Erythroblast (primary cell): Measurements from ENCODE around the gene CCDC136.

Experiments
- DNase-seq, 2 experiments: peaks; one replicate each; lab custom pipeline; 2025; lab: John Stamatoyannopoulos, UW
- GATA1 ChIP-seq: IDR thresholded peaks from 2 replicates; pipeline ENCODE4 v1.6.1; 2011; ENCODE audit warnings: low read depth, mild to moderate bottlenecking, control low read depth, low read length, moderate library complexity
- POLR2A ChIP-seq: IDR thresholded peaks from 2 replicates; pipeline ENCODE4 v1.6.1; 2011; ENCODE audit warnings: mild to moderate bottlenecking, low read length

CCDC136 gene

GRCh38 chr7:128763541-128763940, 28.2 kb upstream of the CCDC136 start:
- TF ChIP-seq POLR2A: no peak
- TF ChIP-seq GATA1: no peak
- no peak for DNase-seq

DNA sequence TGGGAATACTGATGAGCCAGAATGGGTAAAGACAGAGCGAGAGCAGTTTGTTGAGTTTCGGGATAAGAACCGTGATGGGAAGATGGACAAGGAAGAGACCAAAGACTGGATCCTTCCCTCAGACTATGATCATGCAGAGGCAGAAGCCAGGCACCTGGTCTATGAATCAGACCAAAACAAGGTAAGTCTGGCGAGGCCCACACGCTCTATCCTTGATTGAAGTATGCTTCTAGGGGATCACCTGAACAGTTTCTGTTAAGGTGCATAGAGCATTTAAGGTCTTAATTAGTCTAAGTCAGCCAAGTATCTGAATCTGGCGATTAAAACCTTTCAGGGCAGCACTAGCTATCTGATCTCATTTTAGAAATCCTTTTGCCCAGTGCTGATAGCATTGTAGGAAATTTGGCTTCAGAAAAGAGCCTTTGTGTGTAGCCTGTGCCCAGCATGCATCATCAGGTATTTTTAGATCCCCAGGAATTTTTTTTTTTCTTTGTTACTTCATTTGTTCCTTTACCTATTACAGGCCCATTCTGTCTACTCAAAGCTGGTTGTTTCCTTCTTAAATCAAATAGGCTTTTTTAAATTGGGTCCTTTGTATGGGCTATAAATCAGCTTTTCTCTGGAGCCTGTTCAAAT, 24.2 kb upstream of the CCDC136 start:
- TF ChIP-seq GATA1: no peak
- TF ChIP-seq POLR2A: no peak
- DNase-seq: no peak

- DNase-seq: peak; percentile 32 to 52
- TF ChIP-seq POLR2A (no peak), GATA1 (no peak)
Observed at GRCh38 chr7:128770233-128770632, 21.5 kb upstream of the CCDC136 start.

DNA sequence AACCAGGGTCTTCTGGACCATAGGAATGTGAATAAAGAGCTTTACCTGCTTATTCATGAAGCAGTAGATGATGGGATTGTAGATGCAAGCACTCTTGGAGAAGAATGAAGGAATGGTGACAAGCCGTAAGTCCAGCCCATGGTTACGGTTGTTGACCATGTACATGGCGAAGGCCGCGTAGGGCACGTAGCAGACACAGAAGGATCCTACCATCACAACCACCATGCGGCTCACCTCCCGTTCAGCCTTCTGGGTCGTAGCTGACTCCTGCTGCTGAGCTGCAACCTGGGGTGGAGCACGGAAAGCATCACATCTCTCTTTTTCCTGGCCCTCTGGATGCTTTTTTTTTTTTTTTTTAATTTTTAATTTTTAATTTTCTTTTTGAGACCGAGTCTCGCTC, 18.2 kb upstream of the CCDC136 start:
- DNase-seq: no peak

GRCh38 chr7:128774029-128774689, 17.6 kb upstream of the CCDC136 start:
- no peak for DNase-seq
- no peak for TF ChIP-seq GATA1
- TF ChIP-seq POLR2A: no peak

More for the DNA sequence above, 18.2 kb upstream of the CCDC136 start:
- no peak for TF ChIP-seq POLR2A
- TF ChIP-seq GATA1: no peak

DNA sequence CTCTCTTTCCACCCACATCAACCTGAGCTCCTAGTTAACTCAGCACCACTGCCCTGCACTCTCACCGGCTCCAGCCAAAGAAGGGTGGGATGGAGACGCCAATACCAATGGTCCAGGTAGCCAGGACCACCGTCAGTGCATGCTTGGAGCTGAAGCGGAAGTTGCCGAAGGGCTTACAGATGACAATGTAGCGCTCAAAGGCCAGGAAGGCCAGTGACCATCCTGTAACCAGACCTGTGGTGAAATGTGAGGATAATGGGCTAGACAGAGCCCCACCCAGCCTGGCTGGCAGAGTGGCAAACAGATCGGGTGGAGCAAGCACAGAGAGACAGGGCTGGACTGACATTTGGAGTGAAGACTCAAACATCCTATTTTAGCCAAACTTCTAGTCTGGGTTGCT, 16.8 kb upstream of the CCDC136 start:
- TF ChIP-seq GATA1 (no peak), POLR2A (no peak)
- no peak for DNase-seq

- no peak for DNase-seq
- TF ChIP-seq POLR2A (no peak), GATA1 (no peak)
Observed at GRCh38 chr7:128775744-128776474, 15.9 kb upstream of the CCDC136 start, which contains the start of gene OPN1SW. Gene OPN1SW (minus strand): TSS chr7:128775794. CDS start chr7:128775781, 13 bp downstream.

DNA sequence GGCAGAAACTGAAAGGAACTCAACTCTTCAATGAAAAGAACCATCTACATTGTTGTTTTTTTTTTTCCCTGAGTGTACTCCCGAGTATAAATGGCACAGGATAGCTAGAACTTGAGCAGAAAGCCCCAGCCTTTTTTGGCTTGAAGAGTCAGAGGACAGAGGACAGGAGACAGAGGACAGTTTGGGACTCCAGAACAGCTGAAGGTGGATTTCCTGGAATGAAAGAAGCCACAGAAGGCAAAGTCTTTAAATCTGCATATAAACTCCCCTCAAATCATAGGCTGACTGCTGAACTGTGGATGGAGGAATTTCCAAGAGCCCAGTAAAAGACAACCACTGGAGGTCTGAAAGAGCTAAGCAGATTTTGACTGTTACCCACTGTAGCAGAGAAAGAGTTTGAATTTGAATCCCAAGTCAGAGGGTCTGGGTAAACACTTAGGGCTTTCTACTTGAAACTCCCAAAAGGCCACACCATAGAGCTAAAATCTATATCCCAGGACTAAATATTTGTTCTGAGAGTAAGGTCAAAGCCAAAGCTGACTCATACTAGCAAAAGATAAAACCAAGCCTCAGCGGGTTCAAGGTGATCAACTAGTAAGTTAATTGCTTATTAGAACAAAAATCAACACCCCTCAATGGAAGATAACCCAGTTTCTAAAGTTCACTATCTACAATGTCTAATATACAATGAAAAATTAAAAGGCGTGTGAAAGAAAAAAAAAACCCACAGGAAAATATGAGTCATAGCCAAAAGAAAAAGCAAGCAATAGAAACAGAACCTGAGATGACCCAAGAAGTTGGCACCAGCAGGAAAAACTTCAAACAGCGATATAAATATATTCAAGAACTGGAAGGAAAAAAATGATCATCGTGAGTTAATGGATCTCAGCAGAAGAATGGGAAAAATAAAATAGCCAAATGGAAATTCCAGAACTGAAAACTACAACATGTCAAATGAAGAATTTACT, 14.3 kb upstream of the CCDC136 start:
- DNase-seq: peak; percentile 12 to 19
- no peak for TF ChIP-seq POLR2A
- no peak for TF ChIP-seq GATA1

GRCh38 chr7:128778946-128779345, 12.8 kb upstream of the CCDC136 start:
- DNase-seq: no peak
- TF ChIP-seq GATA1 (no peak), POLR2A (no peak)

GRCh38 chr7:128781126-128781525, 10.6 kb upstream of the CCDC136 start:
- no peak for DNase-seq
- TF ChIP-seq GATA1: no peak
- TF ChIP-seq POLR2A: no peak

DNA sequence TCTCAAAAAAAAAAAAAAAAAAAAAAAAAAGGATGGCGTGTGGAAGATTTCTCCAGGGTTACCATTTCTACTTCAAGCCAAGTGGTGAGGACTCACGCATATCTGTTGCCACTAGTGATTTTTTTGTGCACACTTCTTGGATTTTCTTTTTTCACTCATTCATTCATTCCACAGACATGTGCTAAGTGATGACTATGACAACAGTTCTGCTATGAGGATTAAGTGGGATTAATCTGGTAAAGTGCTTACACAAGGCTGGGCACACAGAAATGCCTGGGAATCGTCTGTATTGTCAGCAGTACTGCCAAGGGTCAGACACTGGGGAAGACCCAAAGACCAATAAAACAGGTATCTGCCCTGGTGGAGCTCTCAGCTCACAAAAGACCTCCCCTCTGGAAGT, 9.9 kb upstream of the CCDC136 start:
- no peak for DNase-seq
- no peak for TF ChIP-seq POLR2A

DNA sequence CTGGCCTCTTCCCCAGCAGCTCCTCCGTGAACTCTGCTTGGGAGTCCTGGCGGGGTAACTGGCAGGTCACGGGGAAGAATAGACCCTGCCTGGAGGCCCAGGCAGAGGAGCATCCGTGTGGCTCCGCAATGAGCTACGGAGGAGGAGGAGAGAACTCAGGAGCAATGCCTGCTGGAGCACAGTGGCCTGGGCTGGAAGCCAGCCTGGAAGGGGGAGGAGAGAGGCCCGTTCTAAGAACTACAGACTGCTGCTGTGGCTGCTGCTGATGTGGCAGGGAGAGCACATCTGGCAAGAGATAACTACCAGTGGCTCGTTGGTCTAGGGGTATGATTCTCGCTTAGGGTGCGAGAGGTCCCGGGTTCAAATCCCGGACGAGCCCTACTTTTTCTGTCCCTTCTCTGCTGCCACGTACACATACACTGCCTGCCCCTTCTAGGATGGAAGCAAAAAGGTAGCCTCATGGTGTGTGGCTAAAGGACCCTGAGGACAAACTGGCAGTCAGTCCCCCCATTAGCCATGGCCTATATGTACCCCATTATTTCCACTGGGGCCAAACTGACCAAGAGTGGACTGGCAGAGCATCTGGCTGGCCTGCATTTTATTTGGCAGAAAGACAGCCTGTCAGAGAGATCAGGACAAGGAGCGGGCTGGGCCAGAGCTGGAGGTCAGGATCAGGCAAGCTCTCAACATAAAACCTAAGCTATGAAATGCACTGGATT, 8.5 kb upstream of the CCDC136 start:
- no peak for TF ChIP-seq GATA1
- no peak for TF ChIP-seq POLR2A
- peak; percentile 84 to 87 for DNase-seq

DNA sequence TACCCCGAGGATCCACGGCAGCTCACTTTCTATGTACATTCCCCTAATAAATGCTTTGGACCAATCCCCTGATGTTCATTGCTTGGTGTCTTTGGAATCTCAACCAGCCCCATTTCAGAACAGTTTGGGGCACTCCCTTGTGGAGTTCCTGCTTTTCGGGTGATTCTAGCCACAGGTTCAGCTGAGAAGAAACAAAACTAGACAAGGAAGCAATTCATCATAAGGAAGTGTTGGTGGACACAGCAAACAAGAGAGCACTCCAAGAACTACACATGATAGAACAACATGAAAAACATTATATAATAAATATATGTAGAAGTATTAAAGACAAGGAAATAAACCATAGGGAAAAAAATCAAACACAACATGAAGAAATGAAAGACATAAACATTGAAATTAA, 6.0 kb upstream of the CCDC136 start:
- no peak for TF ChIP-seq POLR2A
- no peak for TF ChIP-seq GATA1
- no peak for DNase-seq
